ENCODE results near the gene CEP44.
A peak's percentile ranks its signal among the peaks of the same experiment; 100 is the strongest.
"Not testable (repeated sequence)": the region's sequence is repeated elsewhere in the genome, so short reads cannot be mapped to it uniquely, and the experiment has no call there.

Gene CEP44

GRCh38 chr4:174279433-174280155 lies 4.1 kb upstream of the CEP44 start:
- FAIRE-seq = no peak

GRCh38 chr4:174281182-174281737 lies 2.5 kb upstream of the CEP44 start:
- FAIRE-seq = no peak

DNA sequence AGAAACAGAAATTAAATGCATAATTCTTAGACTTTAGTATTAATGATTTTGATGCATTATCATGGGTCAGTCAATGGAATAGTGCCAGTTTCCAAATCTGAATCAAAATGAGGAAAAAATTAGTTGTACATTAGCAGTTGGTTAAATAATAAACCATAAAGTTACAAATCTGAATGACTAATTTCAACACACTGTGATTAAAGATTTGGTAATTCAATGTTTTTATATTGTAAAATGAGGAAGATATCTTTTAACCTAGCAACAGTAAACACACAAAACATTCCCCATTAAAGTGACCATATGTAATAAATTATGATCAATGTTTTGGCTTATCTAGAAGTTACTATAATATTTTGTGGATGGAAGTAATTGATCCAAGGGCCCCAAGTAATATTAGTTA lies 1.8 kb upstream of the CEP44 start:
- no peak for FAIRE-seq

DNA sequence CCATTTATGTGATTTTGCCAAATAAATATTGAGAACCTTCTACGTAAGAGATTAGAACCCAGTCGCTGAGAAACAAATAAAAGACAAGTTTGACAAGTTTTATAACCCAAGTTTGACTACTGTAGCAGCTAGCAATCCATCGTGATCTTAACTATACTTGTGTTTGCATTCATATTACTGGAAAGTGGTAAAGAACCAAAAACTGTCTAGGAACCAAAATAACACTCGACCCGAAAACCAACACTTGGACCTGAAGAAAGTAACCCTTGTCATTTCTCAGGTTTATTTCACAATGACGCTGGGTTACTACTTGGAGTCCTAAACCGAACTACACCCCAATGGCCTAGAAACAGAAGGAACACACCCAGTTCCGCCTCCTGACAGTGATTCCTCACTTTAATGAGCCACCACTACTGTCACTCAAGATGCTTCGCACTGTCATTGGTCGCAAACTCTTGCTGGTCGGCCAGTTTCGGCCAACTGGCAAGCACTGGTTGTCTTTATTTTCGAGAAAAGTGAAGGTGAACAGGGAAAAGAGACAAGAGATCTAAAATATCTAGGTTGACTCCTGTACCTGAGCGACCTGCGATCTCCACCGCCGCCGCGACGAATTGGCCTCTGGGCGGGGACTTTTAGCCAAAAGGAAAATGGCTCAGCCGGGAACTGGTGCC lies 740 bp upstream of the CEP44 start:
- FAIRE-seq = peak; percentile 98

- no peak for FAIRE-seq
Observed at GRCh38 chr4:174284487-174284886, 776 bp downstream of the CEP44 start.

DNA sequence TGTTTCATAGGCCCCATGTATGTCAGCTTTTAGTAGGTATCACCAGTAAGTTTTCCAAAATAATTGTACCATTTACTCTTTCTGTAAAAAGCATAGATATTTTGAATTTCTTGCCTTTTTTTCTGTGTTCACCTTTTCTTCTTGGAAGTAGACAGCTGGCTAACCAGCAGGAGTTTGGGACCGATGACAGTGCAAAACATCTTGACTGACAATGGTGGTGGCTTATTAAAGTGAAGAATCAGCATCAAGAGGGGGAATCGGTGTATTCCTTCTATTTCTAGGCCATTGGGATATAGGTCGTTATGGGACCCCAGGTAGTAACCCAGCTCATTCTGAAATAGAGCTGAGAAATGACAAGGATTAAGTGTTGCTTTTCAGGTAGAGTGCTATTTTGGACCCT lies 3.2 kb downstream of the CEP44 start:
- FAIRE-seq = no peak

- peak; percentile 48 for FAIRE-seq
Observed at GRCh38 chr4:174292473-174292872, 8.8 kb downstream of the CEP44 start.

- not testable (repeated sequence) for FAIRE-seq
Observed at GRCh38 chr4:174294641-174295040, 10.9 kb downstream of the CEP44 start.

DNA sequence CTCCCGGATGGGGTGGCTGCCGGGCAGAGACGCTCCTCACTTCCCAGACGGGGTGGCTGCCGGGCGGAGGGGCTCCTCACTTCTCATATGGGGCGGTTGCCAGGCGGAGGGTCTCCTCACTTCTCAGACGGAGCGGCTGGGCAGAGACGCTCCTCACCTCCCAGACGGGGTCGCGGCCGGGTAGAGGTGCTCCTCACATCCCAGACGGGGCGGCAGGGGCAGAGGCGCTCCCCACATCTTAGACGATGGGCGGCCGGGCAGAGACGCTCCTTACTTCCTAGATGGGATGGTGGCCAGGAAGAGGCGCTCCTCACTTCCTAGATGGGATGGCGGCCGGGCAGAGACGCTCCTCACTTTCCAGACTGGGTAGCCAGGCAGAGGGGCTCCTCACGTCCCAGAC lies 11.4 kb downstream of the CEP44 start:
- not testable (repeated sequence) for FAIRE-seq

- no peak for FAIRE-seq
Observed at GRCh38 chr4:174303687-174304086, 20.0 kb downstream of the CEP44 start.

- peak; percentile 42 for FAIRE-seq
Observed at GRCh38 chr4:174304664-174305063, 21.0 kb downstream of the CEP44 start.

DNA sequence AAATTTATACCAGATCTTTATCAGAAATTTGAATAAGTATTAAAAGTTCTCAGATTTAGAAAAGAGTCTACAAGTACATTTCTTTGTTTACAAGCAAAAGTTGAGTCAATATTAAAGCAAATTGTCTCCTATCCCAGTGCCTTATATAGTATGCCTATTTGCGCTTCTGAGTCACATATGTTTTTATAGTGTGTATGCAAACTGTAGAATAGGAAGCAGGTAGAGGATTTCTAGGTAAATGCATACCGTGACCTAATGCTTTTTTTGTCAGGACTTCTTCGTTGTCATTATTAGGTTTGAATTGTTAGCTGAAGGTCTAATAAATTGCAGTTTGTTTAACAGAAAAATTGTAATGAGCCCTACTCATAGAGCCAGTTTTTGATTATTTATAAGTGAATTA lies 22.2 kb downstream of the CEP44 start:
- no peak for FAIRE-seq

GRCh38 chr4:174307694-174308093 lies 24.0 kb downstream of the CEP44 start:
- no peak for FAIRE-seq

DNA sequence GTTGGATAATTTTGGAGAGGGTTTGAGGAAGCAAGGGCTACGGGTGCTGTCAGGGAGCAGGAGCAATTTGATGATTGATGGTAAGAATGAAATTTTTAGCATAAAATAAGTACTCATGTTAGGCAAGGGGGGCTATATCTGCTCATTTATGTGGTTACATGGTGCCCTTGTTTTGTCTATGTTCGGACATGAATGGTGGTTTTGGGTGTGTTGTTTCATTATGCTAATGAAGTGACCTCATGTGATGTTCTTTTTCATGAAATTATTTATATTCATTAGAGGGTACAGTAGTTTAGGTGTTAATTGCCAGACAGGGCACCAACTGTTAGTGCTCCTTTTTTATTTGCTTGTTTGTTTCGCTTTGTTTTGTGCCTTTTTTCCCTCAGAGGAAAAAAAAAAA lies 29.3 kb downstream of the CEP44 start:
- FAIRE-seq = no peak

GRCh38 chr4:174314274-174314673 lies 30.6 kb downstream of the CEP44 start:
- no peak for FAIRE-seq

GRCh38 chr4:174314770-174315169 lies 31.1 kb downstream of the CEP44 start:
- FAIRE-seq = peak; percentile 99

DNA sequence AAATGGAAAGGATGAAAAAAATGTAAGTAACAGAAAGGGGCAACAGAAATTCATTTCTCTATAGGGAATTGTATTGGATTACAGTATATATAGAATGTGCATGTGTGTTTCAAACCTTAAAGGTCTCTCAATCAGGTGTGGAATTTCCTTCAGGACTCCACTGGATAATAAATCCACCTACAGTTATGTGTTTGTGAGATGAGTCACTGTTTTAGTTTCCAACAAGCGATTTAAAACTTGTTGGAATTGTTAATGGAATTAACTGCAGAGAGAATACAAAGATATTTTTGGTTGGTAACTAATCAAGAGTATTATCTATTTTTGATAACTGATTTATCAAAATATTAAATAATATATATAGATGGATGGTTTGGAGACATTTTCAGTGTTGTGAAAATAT lies 32.8 kb downstream of the CEP44 start:
- FAIRE-seq = no peak

DNA sequence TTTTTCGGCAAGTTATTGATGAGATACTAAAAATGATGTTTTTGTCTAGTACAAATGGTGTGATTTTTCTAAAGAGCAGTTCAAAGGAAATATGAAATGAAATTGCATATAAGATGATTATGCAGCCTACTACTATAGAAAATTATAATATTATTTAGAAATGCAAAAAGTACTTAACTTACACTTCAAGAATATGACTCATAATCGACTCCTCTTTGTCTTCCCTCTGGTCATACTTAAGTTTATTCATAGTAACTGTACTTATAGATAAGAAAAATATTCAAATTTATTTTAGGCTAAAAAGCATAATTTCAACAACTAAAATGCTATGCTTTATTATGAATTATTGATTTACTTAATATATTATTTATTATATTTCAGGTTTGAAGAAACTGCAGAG lies 33.2 kb downstream of the CEP44 start:
- FAIRE-seq = no peak

GRCh38 chr4:174317531-174317930 lies 33.8 kb downstream of the CEP44 start:
- no peak for FAIRE-seq

DNA sequence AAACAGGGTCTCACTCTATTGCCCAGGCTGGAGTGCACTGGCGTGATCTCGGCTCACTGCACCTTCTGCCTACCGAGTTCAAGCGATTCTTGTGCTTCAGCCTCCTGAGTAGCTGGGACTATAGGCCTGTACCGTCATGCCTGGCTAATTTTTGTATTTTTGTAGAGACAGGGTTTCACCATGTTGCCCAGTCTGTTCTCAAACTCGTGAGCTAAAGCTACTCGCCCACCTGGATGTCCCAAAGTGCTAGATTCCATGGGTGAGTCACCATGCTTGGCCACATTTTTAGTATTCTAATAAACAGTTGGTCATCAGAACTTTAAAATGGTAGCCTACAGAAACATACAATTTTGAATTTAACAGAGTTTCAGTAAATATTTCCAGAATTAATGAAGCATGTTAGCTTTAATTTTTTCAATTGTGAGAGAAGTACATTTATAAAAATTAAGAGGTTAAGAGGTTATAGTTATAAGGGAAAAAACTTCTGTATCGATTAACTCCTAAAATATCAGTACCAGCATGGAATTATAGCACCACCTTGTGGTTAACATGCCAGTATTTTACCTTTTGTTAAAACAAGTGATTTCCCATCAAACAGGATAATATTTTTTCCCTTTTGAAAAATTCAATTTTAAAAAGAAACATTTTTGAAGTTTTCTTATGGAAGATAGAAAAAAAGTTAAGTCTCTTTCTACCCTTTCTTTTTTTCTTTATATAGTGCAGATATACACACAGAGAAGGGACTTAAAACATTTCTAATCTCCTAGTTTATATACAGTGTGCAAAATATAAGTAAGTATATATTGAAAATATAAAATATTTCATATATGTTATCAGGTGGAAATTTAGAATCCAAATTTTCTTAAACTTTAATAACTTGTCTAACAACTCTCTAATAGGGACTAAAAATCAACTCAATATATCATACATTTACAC lies 35.4 kb downstream of the CEP44 start:
- FAIRE-seq = peak; percentile 99

DNA sequence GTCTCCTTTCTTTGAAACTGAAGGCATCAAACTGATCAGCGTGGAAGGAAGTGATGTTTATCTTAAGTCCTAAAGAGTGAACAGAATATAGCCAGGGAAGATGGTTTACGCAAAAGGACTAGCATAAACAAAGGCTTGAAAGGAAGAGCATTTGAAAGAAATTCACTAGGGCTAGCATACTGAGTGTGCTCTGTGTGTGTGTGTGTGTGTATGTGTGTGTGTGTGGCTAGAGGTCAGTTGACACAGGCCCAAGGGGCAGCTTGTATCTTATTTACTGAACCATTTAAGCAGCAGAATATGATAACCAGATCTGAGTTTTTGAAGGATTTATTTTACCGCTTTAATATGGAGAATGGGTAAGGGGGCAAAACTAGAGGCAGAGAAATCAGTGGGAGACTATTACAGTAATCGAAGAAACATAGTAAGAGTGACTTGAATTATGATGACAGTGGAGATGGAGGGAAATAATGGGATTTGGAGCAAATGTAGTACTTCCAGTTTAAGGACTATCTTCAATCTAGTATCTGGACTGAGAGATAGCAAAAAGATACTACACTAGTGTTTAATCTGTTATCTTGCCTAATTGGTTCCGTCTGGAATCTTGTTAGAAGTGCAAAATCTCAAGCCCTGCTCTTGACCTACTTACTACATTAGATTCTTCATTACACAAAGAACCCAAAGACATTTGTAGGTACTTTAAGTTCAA lies 36.9 kb downstream of the CEP44 start:
- FAIRE-seq = no peak

- no peak for FAIRE-seq
Observed at GRCh38 chr4:174324236-174324635, 40.5 kb downstream of the CEP44 start.

- FAIRE-seq = no peak
Observed at GRCh38 chr4:174324725-174325124, 41.0 kb downstream of the CEP44 start.
